ENCODE measurements around the gene DPYSL4.

DPYSL4 gene

DNA sequence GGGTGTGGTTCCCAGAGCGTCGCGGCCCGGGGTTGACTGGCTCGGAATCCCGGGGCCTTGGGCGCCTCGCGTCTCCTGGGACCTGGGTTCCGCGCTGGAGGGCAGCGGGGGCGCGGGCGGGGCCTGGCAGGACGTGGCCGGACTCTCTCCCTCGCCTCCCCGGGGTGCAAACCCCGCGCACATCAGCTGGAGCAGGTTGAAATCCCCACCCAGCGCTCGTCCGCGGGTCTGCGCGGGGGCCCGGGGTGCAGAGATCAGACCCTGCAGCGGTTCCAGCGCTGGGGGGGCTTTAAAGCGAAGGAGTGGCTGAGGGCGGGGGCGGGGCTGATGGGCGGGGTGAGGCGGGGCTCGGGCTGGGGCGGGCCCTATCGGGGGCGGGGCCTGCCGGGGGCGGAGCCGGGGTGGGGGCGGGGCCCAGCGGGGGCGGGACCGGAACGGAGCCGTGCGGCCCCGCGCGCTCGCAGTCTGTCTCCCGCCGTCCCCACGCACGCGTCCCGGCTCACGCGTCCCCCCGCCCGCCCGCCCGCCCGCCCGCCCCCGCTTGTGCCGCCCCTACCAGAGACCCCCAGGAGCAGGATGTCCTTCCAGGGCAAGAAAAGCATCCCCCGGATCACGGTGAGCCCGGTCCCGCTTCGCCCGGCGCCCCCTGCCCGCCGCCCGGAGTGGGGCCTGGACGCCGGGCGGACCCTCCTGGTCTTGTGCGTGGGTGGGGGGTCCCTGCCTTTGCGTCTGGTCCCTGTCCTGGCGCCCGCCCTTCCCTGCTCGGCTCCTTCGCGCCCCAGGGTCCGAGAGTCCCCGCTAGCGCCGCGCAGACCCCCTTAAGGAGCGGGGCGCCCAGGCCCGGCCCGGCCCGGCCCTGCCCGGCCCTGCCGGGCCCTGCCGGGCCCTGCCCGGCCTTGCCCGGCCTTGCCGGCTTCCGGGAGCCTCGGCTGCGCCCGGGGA, at the start of gene DPYSL4:
DPYSL4 (plus strand) TSS at position 461 of the 942 bp plus-strand sequence; CDS start at position 577, 116 bp downstream.
- peak; percentile 76 for DNase-seq (ENCODE audit: low spot score)

DNA sequence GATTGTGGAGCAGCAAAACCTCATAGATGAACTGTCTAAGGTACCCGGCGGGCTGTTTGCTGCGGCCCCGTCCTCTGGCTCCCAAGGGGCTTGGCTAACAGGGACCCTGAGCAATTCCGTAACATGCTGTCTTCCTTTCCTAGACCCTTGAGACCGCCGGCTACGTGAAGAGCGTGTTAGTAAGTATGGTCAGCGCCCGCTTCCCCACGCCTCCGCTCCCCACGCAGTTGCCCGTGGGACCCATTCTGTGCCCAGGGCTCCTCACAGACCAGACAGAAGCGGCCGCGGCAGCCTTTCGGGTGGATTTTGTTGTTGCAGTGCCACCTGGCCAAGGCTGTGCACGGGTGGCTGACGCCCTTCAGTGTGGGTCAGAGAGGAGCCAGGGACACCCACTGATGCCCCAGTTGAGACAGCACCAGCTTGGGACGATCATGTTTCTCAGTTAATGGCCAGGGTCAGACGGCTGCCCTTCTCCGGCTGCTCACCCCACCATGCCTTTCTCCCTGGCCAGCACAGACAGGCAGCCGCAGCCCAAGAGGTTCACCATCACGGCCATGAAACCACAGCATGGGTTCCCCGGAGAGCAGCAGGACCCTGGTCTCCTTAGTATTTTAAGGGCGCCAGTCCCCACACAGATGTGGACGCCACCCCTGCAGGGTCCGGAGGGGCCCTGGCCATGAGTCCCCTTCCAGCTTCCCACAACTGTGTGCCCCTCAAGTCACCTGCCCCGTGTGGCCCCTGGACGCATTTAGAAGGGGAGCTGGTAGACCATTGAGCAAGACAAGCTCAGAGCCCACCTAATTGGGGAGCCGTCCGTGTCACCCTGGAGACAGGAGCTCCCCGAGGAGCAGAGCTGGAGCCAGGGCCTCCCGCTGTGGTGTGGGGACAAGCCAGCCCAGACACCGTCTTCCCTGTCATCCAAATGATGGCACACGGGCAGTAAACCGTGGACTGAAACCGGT, 49.4 kb upstream of the DPYSL4 start:
- DNase-seq (ENCODE audit: low spot score): no peak

DNA sequence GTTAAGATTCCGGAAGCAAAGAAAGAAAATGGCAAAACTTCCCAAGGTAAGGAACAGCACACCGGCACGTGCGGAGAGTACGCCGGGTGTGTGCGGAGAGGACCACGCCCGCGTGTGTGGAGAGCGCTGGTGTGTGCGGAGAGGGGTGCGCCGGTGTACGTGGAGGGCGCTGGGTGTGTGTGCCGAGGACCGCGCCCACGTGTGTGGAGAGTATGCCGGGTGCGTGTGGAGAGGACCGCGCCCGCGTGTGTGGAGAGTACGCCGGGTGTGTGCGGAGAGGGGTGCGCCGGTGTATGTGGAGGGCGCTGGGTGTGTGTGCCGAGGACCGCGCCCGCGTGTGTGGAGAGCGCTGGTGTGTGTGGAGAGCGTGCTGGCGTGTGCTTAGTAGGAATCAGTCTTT, 48.6 kb upstream of the DPYSL4 start:
- DNase-seq (ENCODE audit: low spot score): no peak

DNA sequence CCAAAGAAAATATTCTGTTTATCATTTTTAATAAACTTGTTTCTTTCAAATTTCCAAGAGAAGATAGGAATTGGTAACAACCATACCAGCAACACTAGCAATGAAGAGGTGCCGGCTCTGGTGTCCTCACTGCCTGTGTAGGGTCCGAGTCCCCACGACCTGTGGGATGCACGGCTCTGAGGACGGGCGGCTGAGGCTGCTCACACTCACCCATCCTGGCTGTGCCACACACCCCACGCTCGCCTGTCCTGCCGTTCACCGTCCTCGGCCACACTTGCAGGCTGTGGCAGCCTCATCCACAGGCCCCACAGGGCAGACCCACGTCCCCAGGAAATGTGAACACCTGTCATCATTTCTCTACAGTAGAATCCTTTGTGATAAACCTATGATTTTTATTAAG, 48.2 kb upstream of the DPYSL4 start:
- no peak for DNase-seq (ENCODE audit: low spot score)

DNA sequence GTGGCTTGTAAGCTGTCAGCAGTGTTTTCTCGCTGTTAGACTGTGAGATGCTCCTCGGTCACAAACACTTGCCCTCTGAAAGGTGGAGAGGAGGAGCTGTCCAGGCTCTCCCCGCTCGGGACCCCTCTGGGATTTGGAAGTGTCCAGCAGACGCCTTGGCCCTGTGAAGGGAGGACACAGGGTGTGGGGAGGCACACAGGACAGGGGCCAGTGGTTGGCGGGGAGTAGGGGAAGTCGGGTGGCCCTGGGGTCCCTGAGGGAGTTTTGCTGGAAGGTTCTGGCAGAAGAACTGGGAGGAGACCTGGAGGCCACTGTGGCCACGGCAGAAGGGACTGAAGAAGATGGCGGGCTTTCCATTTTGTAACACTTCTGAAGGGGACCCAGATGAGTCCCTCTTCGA, 47.2 kb upstream of the DPYSL4 start:
- DNase-seq (ENCODE audit: low spot score): no peak

DNA sequence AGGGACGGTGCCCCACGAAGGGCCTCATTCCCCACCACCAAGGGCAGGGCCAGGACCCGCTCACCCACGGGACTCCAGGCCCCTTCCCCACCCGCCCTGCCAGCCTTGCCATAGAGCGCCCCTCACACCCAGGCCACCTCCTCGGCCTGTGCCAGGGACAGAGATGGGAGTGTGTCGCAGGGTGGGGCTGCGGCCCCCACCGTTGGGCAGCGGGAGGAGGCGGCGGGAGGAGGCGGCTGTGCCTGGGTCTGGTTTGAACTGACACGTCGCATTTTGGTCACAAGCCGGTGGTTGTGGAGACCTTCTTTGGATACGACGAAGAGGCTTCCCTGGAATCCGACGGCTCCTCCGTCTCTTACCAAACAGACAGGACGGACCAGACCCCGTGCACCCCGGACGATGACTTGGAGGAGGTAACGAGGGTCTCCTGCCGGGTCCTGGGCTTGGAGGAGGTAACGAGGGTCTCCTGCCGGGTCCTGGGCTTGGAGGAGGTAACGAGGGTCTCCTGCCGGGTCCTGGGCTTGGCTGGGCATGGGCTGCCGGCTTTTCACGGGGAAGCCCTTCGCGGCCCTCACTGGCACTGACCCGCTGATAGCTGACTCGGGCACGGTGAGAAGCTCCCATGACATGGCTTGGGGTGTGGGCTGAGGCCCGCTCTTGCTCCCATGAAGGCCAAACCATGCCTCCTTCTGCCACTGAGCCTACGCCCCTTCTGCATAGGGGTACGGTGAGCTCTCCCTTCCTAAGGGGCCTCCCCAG, 46.4 kb upstream of the DPYSL4 start:
- no peak for DNase-seq (ENCODE audit: low spot score)

DNA sequence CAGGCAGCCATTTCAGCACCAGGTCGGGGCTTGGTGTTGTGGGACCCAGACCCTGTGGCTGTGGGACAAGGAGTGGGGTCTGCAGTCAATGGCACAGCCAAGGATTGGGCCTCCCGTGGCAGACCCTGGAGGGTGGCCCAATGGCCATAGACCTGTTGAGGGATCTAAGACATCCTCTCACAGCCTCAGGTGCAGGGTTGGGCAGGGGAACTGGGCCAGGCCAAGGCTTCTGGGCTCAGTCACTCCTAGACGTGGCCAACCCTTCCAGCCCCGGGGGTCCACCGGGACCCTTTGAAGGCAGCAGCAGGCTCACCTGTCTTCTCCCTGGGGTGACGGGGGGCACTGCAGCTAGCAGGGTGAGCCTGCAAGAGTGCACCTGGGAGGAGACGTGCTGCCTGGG, 45.7 kb upstream of the DPYSL4 start:
- DNase-seq (ENCODE audit: low spot score): no peak

DNA sequence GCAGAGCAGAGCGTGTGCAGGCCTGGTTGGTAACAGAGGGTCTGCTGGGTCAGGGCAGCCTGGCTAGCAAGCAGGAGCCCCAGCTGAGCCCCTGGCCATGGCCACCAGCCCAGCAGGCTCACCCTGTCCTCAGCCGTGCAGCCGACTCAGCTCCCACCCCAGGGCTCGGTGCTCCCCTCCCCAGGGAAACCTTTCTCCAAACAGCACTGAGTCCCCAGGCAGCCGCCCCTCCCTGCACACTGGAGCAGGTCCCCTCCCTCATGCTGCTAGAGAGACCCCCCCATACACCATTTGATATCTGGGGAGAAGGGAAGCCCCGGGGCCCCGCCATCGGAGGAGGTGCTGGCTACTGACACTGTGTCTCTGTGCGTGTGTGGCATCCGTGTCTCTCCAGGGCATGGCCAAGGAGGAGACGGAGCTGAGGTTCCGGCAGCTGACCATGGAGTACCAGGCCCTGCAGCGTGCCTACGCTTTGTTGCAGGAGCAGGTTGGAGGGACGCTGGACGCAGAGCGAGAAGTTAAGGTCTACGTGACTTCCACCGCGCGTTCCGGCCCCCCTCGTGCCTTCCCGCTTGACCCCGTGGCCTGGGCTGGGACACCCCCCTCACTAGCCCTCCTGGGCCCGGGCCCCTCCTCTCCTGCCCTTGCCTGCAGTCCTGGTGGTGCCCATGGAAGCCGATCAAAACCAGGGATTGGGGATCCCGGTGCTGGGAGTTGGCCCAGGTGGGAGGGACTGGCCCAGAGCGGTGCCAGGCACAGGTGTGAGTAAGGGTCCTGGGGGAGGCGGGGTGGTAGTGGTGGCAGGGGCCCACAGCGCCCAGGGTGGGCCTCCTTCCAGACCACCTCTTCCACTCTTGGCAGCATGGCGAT, 45.0 kb upstream of the DPYSL4 start:
- no peak for DNase-seq (ENCODE audit: low spot score)

DNA sequence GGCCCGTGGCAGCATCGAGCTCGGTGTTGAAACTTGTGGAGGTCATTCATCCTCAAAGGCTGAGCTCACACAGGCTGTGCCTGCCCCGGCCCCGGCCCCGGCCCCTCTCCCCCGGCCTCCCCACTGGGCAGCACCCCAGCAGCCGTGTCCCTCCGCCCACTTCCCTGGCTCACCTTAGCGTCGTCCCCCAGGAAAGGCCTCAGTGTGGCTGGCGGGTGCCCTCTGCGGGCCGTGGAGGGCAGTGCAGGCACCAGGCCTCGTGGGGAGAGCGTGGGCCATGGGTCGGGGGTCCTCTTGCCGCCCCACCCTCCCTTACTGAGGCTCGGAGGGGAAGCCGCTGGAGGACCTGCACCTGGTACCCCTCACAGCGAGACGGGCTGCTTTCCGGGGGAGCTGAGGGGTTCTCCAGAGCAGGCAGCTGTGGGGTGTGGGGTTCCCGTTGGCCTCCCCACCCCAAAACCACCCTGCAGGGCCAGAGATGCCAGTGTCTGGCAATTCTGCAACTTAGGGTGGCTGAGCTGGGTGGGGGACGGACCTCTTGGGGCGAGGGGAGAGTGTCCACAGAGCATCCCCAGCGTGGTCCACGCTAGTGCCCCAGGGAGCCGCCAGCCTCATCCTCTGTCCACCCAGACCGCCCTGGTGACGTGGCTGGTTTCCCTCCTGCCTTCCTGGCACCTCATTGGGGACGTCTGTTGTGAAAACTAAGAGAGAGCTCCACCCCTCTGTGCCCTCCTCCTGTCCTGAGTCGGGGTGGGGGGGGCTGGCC, 44.2 kb upstream of the DPYSL4 start:
- DNase-seq (ENCODE audit: low spot score): peak; percentile 77

DNA sequence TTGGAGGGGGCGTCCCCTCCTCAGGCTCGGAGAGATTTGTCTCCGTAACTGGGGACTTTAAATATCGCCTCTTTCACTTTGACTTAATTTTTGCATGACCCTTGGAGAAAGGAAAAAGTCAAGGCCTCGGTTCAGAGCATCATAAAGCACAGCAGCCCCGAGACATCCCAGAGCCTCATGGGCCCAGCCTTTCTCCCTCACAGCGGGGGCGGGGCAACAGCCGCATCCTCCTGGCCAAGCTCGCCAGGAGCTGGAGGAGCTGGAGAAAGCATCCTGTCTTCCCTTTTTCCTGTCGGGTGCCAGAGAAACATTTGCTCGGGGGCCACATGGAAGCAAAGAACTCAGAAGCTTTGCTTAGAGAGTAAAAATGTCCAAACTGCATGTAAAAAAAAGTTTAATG, 43.6 kb upstream of the DPYSL4 start:
- DNase-seq (ENCODE audit: low spot score): peak; percentile 44

DNA sequence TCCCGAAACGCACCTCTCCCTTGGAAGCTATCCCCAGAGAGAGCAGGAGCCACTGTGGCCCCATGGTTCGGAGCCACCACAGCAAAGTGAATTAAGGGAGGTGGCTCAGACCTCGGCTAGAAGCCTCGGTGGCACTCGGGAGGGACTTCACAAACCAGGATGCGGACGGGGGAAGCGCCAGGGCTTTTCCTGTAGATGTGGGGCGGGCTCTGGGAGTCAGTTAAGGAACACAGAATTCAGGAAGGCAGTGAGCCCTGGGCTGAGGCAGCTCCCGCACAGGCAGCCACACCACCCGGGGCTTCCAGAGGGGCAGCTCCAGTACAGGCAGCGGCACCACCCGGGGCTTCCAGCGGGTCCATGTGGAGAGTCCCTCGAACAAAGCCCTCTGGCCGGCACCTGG, 42.7 kb upstream of the DPYSL4 start:
- no peak for DNase-seq (ENCODE audit: low spot score)

DNA sequence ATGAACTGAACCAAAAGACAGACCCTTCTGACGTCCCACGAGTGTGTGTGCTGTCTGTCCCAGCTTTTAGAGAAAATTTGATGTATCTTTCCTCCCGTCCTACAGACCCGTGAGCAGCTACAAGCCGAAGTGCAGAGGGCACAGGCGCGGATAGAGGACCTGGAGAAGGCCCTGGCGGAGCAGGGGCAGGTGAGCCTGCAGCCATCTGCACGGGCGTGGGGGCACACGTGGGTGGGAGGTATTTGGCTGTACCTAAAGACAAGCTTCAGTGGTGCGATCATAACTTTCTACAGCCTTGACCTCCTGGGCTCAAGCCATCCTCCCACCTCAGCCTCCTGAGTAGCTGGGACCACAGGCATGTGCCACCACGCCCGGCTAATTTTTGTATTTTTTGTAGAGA, 41.7 kb upstream of the DPYSL4 start:
- no peak for DNase-seq (ENCODE audit: low spot score)

DNA sequence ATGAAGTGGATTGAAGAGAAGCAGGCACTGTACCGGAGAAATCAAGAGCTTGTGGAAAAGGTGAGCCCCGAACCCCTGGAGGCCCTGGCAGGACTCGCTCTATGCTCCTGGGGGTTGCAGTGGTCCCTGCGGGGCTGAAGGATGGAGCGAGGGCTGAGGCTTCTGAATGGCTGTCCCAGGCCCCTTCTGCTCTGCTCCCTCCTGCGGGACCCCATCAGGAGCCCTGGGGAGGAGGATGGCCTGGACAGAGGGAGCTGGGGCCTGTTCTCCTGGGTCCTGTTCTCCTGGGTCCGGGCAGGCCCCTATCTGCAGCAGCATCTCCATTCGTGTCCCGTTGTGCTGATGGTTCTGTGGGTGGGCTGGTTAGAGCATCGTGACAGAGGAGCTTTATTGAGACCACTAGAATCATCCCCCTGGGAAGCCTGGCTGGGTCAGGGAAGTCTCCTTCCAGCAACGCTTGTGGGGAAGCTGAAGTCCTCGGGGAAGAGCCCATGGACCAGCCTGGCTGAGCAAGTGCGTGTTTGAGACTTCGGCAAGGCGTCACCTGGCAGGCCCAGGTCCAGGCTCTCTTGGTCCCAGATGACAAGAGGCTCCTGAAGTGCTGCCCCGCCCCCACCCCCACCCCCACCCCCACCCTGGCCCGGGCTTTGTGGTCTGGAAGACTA, 41.1 kb upstream of the DPYSL4 start:
- no peak for DNase-seq (ENCODE audit: low spot score)

DNA sequence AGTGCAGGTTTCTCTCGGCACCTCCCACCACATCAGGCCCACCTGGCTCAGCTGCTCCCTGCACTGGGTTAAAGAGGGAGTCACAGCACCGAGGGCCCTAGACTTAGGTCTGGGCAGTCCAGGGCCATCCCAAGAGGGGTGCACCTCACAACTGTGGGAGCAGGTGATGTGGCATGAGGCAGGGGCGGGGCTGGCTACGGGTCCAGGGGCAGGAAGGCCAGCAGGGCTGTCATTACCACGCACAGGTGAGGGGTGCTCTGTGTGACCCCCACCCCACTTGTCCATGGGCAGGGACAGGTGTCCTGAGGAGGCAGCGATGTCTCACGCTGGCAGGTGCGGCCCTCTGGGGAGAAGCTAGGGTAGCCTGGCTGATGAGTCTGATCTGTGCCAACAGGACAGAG, 40.5 kb upstream of the DPYSL4 start:
- DNase-seq (ENCODE audit: low spot score): no peak

DNA sequence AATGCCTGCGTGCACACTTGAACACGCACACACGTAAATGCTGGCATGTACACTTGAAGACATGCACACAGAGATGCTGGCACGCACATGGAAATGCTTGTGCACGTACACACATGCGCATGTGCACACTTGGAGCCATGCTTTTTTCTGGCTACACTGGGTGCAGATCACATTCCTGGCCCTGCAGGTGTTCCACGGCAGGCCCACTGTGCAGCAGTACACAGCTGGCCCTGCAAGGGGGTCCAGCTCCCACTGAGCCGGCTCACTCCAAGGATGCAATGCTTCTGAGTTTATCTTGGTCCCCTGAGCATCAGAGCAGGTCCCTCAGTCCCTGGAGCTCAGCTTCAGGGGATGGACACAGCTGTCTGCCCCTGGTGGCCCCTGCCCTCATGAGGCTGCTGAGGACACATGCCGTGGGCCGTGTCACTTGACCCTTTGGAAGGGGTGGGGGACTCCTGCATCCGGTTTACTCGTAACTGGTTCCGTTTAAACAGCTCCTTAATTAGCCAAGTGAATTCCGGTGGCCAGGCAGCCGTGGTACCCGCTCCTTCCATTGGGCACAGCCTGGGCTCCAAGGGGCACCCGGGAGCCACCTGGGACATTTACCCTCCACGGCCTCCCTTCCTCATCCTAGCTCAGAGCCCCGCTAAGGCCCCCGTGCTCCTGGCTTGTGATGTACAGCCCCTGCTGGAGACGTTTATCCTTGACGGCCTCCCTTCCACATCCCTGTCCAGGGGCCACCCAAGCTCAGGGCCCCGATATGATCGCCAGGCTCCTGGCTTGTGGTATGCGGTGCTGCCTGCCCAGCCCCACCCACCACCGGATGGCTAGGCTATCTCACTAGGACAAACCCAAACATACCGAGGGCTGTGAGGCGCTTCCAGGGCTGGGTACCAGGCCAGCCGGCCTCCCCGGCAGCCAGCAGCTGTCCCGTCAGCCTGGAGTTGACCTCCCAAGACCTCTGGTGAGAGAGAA, 39.5 kb upstream of the DPYSL4 start:
- DNase-seq (ENCODE audit: low spot score): no peak

DNA sequence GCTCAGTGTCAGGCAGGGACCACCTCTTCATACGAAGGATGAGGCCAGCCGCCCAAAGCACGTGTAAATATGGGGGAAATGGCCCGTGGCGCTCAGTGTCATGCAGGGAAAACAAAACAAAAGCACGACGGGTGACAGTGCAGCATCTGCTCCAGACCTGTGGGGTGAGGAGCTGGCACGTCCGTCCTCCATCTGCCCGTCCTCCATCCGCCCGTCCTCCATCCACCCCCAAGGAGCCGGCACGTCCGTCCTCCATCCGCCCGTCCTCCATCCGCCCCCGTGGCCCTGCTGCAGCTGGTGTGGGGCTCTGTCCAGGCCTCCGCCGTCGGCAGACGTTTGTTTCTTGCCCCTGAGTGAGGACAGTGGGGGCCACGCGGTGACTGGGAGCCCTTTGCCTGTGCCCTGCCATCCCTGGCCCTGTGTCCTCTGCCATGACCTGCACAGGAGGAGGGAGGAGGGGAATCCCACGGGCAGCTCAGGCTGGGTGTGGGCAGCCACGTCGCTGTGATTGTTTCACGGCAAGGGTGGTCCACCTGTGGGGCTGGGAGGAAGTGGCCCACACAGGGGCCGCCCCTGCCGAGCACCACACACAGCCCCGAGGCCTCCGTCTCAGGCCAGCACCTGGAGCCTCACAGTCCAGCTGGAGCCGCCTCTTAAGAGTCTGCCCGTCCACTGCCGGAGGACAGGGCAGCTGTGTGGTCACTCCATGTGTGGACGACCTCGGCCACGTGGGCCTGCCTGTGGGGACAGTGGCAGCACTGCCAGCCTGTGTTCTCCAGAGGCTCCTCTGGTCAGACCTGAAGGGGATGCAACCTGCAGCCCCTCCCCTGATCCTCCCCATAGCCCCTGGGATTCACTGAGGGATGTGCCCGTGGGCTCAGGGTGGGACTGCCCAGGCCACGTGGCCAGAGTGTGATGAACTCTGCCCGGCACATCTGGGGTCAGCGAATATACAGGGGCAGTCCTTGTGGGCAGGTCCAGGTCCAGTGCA, 38.2 kb upstream of the DPYSL4 start:
- DNase-seq (ENCODE audit: low spot score): no peak

DNA sequence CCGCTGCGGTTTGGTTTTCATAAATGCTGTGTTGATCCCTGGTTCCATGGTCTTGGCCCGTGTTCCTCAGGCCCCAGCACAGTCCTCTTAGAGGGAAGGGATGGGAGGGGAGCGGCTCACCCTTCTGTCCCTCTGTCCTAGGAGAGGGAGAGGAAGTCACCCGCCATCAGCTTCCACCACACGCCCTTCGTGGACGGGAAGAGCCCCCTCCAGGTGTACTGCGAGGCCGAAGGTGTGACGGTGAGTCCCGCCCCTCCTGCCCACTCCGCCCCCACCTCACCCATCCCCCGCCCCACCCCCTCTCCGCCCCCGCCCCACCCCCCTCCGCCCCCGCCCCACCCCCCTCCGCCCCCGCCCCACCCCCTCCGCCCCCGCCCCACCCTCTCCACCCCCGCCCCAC, 37.5 kb upstream of the DPYSL4 start:
- DNase-seq (ENCODE audit: low spot score): no peak
